CD14-positive monocyte (primary cell): Measurements from ENCODE around the gene ACTG1. TPM values are rescaled to one million over a fixed set of nuclear protein-coding genes. Genes with fewer than 3 reads are reported as not detected.
A peak's percentile ranks its signal among the peaks of the same experiment; 100 is the strongest.

Experiments
- DNase-seq, 3 donors: peaks; one replicate each; pipeline ENCODE4 v3.0.0-alpha.2; 2011 to 2022
- H2AFZ ChIP-seq: 2 replicates; pipeline ENCODE4 v1.6.0; 2012; ENCODE audit warnings: mild to moderate bottlenecking, low read depth, low read length, inconsistent platforms; ENCODE audit not compliant: insufficient read depth, poor library complexity, severe bottlenecking
- H3K27ac ChIP-seq, 2 donors: 1 replicate in 1 of 2; 2 replicates in 1 of 2; pipeline ENCODE4 v1.5.1; 2012 to 2013; ENCODE audit warnings: low read length in 2 of 2, control low read depth in 1 of 2, inconsistent platforms in 1 of 2, low read depth in 1 of 2, mild to moderate bottlenecking in 1 of 2
- H3K27me3 ChIP-seq, 2 donors: one replicate each; pipeline versions ENCODE4 v1.6.0 to v1.6.1; 2011 to 2013; ENCODE audit warnings: low read length in 2 of 2; ENCODE audit not compliant: control insufficient read depth in 2 of 2, insufficient read depth in 2 of 2
- H3K36me3 ChIP-seq, 2 donors: replicated peaks in 1 of 2; 1 replicate in 1 of 2; 2 replicates in 1 of 2; pipeline versions ENCODE4 v1.5.1 to v1.6.1; 2012 to 2013; ENCODE audit warnings: low read length in 2 of 2, control low read depth in 1 of 2, inconsistent platforms in 1 of 2, mild to moderate bottlenecking in 1 of 2; ENCODE audit not compliant: insufficient read depth in 2 of 2, control insufficient read depth in 1 of 2
- H3K4me1 ChIP-seq, 2 donors: 1 replicate in 1 of 2; 2 replicates in 1 of 2; pipeline versions ENCODE4 v1.5.1 to v1.6.1; 2012 to 2013; ENCODE audit warnings: low read length in 2 of 2, control low read depth in 1 of 2, inconsistent platforms in 1 of 2, mild to moderate bottlenecking in 1 of 2, moderate library complexity in 1 of 2; ENCODE audit not compliant: insufficient read depth in 2 of 2, control insufficient read depth in 1 of 2
- H3K4me2 ChIP-seq: replicated peaks from 2 replicates; pipeline ENCODE3; 2012; ENCODE audit warnings: low read length, moderate library complexity, mild to moderate bottlenecking; ENCODE audit not compliant: poor library complexity, severe bottlenecking; ENCODE audit errors: extremely low read depth
- H3K4me3 ChIP-seq, 3 experiments: fragments of 200-600 bp in 1 of 3; sonication (generic) in 1 of 3; replicated peaks in 1 of 3; 1 replicate in 2 of 3; 2 replicates in 1 of 3; pipeline ENCODE4 v1.5.1; 2011 to 2013; ENCODE audit warnings: low read length in 3 of 3, mild to moderate bottlenecking in 3 of 3, control low read depth in 2 of 3, low read depth in 2 of 3, inconsistent platforms in 1 of 3, moderate library complexity in 1 of 3
- H3K79me2 ChIP-seq: 2 replicates; pipeline ENCODE4 v1.6.0; 2012; ENCODE audit warnings: mild to moderate bottlenecking, control low read depth, inconsistent platforms, low read length, moderate library complexity; ENCODE audit not compliant: insufficient read depth
- H3K9ac ChIP-seq: 2 replicates; pipeline ENCODE4 v1.6.0; 2017; ENCODE audit warnings: low read length, mild to moderate bottlenecking; ENCODE audit not compliant: insufficient read depth, poor library complexity, severe bottlenecking
- H3K9me3 ChIP-seq, 2 donors: replicated peaks in 1 of 2; 1 replicate in 1 of 2; 2 replicates in 1 of 2; pipeline versions ENCODE4 v1.5.1 to v1.6.1; 2012 to 2013; ENCODE audit warnings: low read length in 2 of 2, control low read depth in 1 of 2; ENCODE audit not compliant: control insufficient read depth in 1 of 2, insufficient read depth in 1 of 2
- H4K20me1 ChIP-seq: 2 replicates; pipeline ENCODE4 v1.6.0; 2012; ENCODE audit warnings: mild to moderate bottlenecking, low read length, control low read depth, moderate library complexity; ENCODE audit not compliant: insufficient read depth
- H3K27ac Mint-ChIP-seq, 7 donors: one replicate each; pipeline ENCODE4 v1.8.0; 2020; ENCODE audit warnings: mild to moderate bottlenecking in 7 of 7, mixed read lengths in 7 of 7, moderate library complexity in 6 of 7, inconsistent platforms in 2 of 7
- H3K27me3 Mint-ChIP-seq, 3 donors: one replicate each; pipeline ENCODE4 v1.8.0; 2021 to 2022; ENCODE audit warnings: low read depth in 3 of 3, mild to moderate bottlenecking in 3 of 3, mixed read lengths in 3 of 3, moderate library complexity in 3 of 3, inconsistent platforms in 1 of 3
- H3K36me3 Mint-ChIP-seq, 2 donors: one replicate each; pipeline ENCODE4 v1.8.0; 2020; ENCODE audit warnings: mixed read lengths in 2 of 2, inconsistent platforms in 1 of 2, mild to moderate bottlenecking in 1 of 2
- H3K4me1 Mint-ChIP-seq: one replicate; pipeline ENCODE4 v1.8.0; 2020; ENCODE audit warnings: mild to moderate bottlenecking, mixed read lengths
- H3K4me3 Mint-ChIP-seq, 2 donors: one replicate each; pipeline ENCODE4 v1.8.0; 2020; ENCODE audit warnings: mild to moderate bottlenecking in 2 of 2, mixed read lengths in 2 of 2, moderate library complexity in 1 of 2
- H3K9me3 Mint-ChIP-seq, 7 donors: one replicate each; pipeline ENCODE4 v1.8.0; 2020 to 2022; ENCODE audit warnings: mixed read lengths in 7 of 7, mild to moderate bottlenecking in 6 of 7, moderate library complexity in 6 of 7, inconsistent platforms in 2 of 7
- WGBS: methylation state at CpG from one replicate; pipeline ENCODE4 v1.1.5; 2013; ENCODE audit warnings: missing lambda C conversion rate; ENCODE audit not compliant: insufficient coverage; 5-methylcytosine and 5-hydroxymethylcytosine counted together
- intact Hi-C, 2 donors: fragments of 100-400 bp; cut with micrococcal nuclease; formaldehyde crosslinking; loops; one replicate each; pipeline versions ENCODE4 v1.15.0 to v1.15.1; 2023
- polyA plus RNA-seq, 3 donors: library from polyadenylated mRNA; depleted of rRNA in 1 of 3; unstranded in 2 of 3; stranded (reverse) in 1 of 3; fragments of 300-500 nt in 2 of 3; fragments of >200 nt in 1 of 3; fragmentation: Illumina TruSeq in 2 of 3; gene quantifications; 1 replicate in 2 of 3; 2 replicates in 1 of 3; pipeline ENCODE4 v1.2.3, GENCODE V29; 2012 to 2021
- TF ChIP-seq, protein P1 (sequence below): fragments of 200-600 bp; IDR thresholded peaks from one replicate; pipeline ENCODE4 v1.8.0; 2022; ENCODE audit warnings: antibody characterized with exemption, mild to moderate bottlenecking

The ACTG1 gene
- polyA plus RNA-seq, 3 donors, result 1,133 to 3,195 (median 1,620) TPM

GRCh38 chr17:81522491-81523401 is 10.1 kb upstream of the ACTG1 start:
- Mint-ChIP-seq H3K36me3 (no peaks in the 10 kb centered on the region), H3K4me3 (no peak overlapping the region), H3K4me1 (peaks cover 16% of the 10 kb centered on the region), H3K9me3 (no peaks in the 10 kb centered on the region), H3K27me3 (peaks cover 22 to 69% (median 53%) of the 10 kb centered on the region in 3 donors), H3K27ac (no peak overlapping the region)
- Histone ChIP-seq H3K9me3 (no peaks in the 10 kb centered on the region), H3K4me1 (peaks cover 26 to 36% of the 10 kb centered on the region in 2 donors), H4K20me1 (peaks cover 5% of the 10 kb centered on the region), H2AFZ (no peak overlapping the region), H3K79me2 (peaks cover 7% of the 10 kb centered on the region), H3K27ac (no peak overlapping the region), H3K9ac (no peak overlapping the region), H3K4me3 (no peak overlapping the region), H3K27me3 (peaks cover 0 to 43% of the 10 kb centered on the region in 2 donors), H3K36me3 (no peaks in the 10 kb centered on the region), H3K4me2 (no peak overlapping the region)
- TF ChIP-seq, protein P1, sequence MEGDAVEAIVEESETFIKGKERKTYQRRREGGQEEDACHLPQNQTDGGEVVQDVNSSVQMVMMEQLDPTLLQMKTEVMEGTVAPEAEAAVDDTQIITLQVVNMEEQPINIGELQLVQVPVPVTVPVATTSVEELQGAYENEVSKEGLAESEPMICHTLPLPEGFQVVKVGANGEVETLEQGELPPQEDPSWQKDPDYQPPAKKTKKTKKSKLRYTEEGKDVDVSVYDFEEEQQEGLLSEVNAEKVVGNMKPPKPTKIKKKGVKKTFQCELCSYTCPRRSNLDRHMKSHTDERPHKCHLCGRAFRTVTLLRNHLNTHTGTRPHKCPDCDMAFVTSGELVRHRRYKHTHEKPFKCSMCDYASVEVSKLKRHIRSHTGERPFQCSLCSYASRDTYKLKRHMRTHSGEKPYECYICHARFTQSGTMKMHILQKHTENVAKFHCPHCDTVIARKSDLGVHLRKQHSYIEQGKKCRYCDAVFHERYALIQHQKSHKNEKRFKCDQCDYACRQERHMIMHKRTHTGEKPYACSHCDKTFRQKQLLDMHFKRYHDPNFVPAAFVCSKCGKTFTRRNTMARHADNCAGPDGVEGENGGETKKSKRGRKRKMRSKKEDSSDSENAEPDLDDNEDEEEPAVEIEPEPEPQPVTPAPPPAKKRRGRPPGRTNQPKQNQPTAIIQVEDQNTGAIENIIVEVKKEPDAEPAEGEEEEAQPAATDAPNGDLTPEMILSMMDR, result no peak
- peak in 2 of 3 donors; percentile 37 to 48 for DNase-seq
- intact Hi-C loops, result no loop called here
- 73% methylated on average over 7 of the region's 26 CpGs for WGBS

DNA sequence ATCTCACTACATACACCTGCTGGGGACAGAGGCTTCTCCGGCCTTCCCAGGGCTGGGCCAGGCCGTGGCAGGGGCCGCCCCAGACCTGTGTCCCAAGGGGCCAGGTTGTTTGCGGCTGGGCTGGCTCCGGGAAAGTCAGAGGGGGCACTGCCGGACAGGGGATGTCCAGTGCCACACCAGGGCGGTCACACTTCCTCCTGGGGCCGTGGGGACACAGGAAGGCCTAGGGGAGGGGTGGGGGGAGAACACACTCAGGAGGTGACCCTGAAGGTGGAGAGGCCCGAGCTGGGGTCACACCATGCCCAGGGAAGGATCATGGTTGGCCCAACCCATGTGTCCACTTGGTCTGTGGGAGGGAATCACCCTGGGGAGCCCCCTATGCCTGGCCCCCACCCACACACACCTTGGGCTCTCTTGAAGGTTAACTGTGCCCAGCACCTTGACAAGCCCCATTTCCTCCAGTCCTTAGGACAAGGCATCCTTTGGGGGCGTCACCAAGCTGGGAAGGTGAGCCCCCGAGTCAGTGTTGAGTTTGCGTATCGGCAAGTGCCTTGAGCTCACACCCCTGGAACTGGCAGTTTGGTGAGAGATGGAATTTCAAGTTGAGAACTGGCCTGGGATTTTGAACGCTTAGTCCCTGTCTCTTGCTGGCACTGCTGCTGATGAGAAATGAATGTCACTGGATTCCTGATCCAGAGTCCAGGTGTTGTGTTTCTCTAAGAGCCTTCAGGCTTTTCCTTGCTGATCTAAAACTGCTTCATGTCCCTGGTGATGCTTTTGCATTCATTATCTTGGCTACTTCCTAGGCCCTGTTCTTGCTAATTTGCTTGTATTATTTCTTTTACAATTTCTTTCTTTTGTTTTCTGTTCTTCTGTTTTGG is 7.7 kb upstream of the ACTG1 start:
- Histone ChIP-seq H3K4me1 (peaks cover 51 to 60% of the 10 kb centered on the region in 2 donors), H3K9me3 (no peaks in the 10 kb centered on the region), H3K27ac (peak overlapping the region in 1 of 2 donors; percentile 48), H3K4me3 (peak overlapping the region in 1 of 3 experiments; percentile 77), H3K79me2 (peaks cover 32% of the 10 kb centered on the region), H2AFZ (peak overlapping the region; percentile 78), H3K4me2 (peak overlapping the region; percentile 90), H3K36me3 (no peaks in the 10 kb centered on the region), H3K9ac (peak overlapping the region; percentile 68), H4K20me1 (peaks cover 10% of the 10 kb centered on the region), H3K27me3 (peaks cover 0 to 35% of the 10 kb centered on the region in 2 donors)
- Mint-ChIP-seq H3K9me3 (no peaks in the 10 kb centered on the region), H3K27me3 (peaks cover 22 to 49% (median 41%) of the 10 kb centered on the region in 3 donors), H3K27ac (peak overlapping the region in 5 of 7 donors; percentile 5 to 66 (median 43)), H3K4me3 (peak overlapping the region in 1 of 2 donors; percentile 46), H3K4me1 (peaks cover 35% of the 10 kb centered on the region), H3K36me3 (peaks cover 4 to 7% of the 10 kb centered on the region in 2 donors)
- peak in 1 of 3 donors; percentile 28 for DNase-seq
- TF ChIP-seq, protein P1, result no peak
- WGBS, result 90% methylated on average over 11 of the region's 14 CpGs
- intact Hi-C loops, result no loop called here
